PFSK-1 (cell line): Measurements from ENCODE around the gene TMEM63C.

ENCODE experiments used
- FOXP2 ChIP-seq: optimal IDR thresholded peaks from 2 replicates; pipeline ENCODE3; 2011; ENCODE audit warnings: borderline replicate concordance, control low read depth, inconsistent platforms; ENCODE audit not compliant: insufficient read depth; ENCODE audit errors: extremely low read length, extremely low read depth
- POLR2AphosphoS5 ChIP-seq: IDR thresholded peaks from 2 replicates; pipeline ENCODE4 v1.6.1; 2012; ENCODE audit warnings: low read depth, mild to moderate bottlenecking, control low read depth, low read length, moderate library complexity
- SIN3A ChIP-seq: IDR thresholded peaks from 2 replicates; pipeline ENCODE4 v1.6.1; 2012; ENCODE audit warnings: mild to moderate bottlenecking, low read length, moderate library complexity, borderline replicate concordance; ENCODE audit not compliant: insufficient read depth
- TAF1 ChIP-seq: IDR thresholded peaks from 2 replicates; pipeline ENCODE4 v1.6.1; 2012; ENCODE audit warnings: low read length, control low read depth, borderline replicate concordance; ENCODE audit not compliant: insufficient read depth
- TF ChIP-seq, protein P1 (sequence below), 2 experiments: IDR thresholded peaks; 2 replicates each; pipeline versions ENCODE4 v1.6.1 to v1.8.0; 2011 to 2012; ENCODE audit warnings: low read depth in 2 of 2, low read length in 2 of 2, control low read depth in 1 of 2, inconsistent platforms in 1 of 2, mild to moderate bottlenecking in 1 of 2, moderate library complexity in 1 of 2; ENCODE audit not compliant: insufficient read depth in 1 of 2

- TF ChIP-seq POLR2AphosphoS5 (no peak), TAF1 (no peak), SIN3A (no peak), FOXP2 (no peak)
- TF ChIP-seq, protein P1, sequence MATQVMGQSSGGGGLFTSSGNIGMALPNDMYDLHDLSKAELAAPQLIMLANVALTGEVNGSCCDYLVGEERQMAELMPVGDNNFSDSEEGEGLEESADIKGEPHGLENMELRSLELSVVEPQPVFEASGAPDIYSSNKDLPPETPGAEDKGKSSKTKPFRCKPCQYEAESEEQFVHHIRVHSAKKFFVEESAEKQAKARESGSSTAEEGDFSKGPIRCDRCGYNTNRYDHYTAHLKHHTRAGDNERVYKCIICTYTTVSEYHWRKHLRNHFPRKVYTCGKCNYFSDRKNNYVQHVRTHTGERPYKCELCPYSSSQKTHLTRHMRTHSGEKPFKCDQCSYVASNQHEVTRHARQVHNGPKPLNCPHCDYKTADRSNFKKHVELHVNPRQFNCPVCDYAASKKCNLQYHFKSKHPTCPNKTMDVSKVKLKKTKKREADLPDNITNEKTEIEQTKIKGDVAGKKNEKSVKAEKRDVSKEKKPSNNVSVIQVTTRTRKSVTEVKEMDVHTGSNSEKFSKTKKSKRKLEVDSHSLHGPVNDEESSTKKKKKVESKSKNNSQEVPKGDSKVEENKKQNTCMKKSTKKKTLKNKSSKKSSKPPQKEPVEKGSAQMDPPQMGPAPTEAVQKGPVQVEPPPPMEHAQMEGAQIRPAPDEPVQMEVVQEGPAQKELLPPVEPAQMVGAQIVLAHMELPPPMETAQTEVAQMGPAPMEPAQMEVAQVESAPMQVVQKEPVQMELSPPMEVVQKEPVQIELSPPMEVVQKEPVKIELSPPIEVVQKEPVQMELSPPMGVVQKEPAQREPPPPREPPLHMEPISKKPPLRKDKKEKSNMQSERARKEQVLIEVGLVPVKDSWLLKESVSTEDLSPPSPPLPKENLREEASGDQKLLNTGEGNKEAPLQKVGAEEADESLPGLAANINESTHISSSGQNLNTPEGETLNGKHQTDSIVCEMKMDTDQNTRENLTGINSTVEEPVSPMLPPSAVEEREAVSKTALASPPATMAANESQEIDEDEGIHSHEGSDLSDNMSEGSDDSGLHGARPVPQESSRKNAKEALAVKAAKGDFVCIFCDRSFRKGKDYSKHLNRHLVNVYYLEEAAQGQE (IDR thresholded peaks at IDR 0.05; ENCODE audit: insufficient read depth in 1 of 2, low read depth in 2 of 2, low read length in 2 of 2), result no peak
These were observed 22.8 kb downstream of the TMEM63C start for GRCh38 chr14:77204459-77204771.
